Fibroblast of skin of abdomen (primary cell): ENCODE measurements around the gene MARCHF3.
"Not testable (repeated sequence)": the region's sequence is repeated elsewhere in the genome, so short reads cannot be mapped to it uniquely, and the experiment has no call there.

Source experiments
- DNase-seq: peaks from one replicate; pipeline ENCODE4 v3.0.0-alpha.2; 2013

Gene MARCHF3

GRCh38 chr5:126871441-126871840, 158.9 kb downstream of the MARCHF3 start:
- no peak for DNase-seq

DNA sequence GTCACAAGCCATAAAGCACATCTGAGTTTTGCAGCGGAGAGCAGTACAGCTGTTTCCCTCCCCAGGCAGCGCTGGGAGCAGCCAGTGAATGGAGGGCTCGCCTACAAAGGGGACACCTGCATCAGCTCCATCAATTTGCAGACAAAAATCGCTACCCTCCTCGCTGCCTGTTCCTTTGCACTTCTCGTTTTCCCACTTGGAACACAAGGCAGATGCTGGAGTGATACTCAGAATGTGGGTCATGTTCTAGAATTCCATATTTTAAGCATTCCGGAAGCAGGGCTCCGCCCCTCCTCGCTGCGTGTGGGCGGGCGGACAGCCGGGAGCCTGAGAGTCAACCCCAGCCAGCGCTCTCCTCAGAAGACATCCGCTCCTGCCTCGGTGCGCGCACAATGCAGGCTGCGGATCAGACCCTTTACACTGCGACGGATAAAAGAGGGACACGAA, 161.3 kb downstream of the MARCHF3 start:
- peak; percentile 48 for DNase-seq

DNA sequence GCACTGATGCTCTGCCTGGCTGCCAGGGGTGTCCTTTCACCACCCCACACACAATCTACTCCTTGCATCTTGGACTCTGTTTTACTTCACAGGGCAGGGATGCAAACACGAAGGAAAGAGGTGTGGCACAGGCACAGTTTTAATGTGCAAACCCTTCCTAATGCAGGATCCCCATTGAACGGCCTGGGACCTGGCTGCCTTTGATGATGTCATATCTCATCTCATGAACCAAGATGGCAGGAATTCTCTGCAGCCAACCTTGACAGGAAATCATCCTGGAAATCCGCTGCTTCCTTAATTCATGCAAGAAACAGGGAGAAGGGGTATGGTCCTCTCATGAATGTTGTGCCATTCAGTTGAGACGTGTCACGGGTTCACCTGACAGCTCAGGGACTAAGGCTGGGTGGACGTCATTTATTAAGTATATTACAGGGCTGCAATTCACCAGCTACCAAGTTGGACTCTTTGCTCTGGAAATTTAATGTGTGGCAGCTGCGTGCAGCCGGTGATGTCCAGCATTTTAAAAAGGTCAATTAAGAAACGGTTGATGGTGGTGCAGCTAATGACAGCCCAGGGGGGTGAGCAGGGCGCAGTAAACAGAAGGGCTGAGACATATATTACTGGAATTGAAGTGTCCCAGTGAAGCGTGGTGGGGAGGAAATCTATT, 161.9 kb downstream of the MARCHF3 start:
- DNase-seq: no peak

GRCh38 chr5:126866851-126867636, 163.3 kb downstream of the MARCHF3 start:
- DNase-seq: no peak

DNA sequence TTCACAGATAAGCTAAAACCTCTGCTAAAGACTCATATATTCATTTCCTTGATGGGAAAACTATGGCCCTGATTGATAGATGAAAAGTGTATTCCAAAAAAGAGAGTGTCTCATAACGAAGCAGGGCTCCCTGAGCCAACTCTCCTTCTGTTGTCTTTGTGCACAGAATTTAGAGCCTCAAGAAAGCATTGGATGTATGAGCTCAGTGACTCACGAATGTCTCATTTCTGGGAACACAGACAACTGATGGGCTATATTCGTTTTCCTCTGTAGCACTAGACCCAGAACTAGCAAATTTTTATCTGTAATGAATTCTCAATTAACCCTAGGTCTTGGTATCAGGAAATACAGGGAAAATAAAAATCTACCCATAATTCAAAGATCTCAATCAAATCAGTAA, 165.1 kb downstream of the MARCHF3 start:
- peak; percentile 81 for DNase-seq

DNA sequence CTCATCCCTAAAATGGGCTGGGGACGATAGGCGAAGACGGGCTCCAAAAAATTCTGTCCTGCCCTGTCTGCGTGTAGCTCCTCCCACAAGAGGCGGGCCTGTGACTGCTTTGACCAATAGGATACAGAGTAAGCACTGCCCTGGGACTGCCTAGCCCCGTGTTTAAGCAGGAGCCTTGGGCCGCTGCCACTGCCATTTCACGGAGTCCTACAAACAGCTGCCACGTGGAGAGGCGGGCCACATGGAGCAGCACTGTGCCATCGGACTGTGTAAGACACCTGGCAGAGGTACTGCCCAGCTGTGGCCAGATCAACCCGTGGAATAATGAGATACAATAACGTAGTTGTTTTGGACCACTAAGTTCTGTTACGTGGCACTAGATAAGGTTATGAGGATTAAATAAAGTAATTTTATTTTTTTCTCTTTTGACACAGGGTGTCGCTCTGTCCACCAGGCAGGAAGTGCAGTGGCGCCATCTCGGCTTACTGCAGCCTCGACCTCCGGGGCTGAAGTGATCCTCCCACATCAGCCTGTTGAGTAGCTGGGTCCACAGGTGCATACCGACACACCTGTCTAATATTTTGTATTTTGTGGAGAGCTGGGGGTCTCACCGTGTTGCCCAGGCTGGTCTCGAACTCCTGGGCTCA, 166.2 kb downstream of the MARCHF3 start:
- no peak for DNase-seq

DNA sequence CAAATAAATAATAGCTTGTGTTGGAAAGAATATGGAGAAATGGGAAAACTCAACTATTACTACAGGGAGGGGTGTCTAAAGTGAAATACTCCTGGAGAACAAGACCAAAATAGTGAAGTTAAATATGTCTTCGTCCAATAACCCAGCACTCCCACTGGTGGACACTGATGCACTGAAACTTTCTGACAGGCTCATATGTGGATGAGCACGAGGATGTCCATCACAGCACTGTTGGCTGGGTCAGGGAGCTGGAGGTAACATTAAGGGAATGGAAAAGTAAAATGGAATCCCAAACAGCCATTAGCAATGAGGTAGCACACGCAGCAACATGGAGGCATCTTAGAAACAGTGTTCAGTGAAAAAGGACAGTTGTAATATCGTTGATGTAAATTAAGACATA, 167.0 kb downstream of the MARCHF3 start:
- no peak for DNase-seq

GRCh38 chr5:126858441-126858840, 171.9 kb downstream of the MARCHF3 start:
- DNase-seq: no peak

DNA sequence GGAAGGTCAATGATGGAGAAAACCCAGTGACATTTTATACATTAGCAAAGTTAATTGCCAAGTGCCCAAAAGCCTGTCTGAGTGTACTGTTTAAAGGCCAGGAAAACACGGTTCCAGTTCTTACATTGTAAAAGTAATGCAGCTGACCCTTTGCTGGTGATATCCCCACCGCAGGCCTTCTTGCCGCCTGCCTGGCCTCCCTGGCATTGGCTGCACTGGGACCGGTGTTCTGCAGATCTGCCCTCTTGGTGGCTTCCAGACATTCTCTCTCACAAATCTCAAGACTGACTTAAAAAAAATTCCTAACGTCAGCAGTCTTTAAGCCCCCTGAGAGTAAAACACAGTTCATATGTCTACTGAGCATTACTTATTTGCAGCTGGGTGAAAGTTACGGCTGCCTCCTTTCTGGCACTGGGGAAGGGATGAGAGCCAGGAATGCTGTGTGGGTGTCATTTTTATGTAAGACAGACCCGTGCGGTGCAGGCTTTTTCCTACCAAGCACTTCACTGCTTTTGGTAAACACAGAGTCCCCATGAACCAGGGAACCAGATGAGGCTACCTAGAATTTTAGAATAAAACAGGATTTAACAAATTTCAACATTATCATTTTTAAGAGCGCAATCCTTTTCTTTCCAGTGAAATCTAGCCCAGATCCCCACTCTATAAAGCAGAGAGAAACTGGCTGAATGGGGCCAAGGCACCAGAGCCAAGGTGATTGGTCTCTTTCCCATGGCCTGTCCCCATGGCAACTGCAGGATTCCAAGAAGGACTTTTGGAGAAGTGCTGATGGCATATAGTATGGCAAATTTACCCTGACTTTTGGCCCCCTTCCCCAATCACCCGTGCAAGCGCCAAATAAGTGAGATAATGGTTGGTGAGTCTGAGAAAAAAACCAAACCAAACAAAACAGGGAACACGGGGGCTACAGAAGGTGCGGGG, 172.6 kb downstream of the MARCHF3 start:
- DNase-seq: peak; percentile 60

DNA sequence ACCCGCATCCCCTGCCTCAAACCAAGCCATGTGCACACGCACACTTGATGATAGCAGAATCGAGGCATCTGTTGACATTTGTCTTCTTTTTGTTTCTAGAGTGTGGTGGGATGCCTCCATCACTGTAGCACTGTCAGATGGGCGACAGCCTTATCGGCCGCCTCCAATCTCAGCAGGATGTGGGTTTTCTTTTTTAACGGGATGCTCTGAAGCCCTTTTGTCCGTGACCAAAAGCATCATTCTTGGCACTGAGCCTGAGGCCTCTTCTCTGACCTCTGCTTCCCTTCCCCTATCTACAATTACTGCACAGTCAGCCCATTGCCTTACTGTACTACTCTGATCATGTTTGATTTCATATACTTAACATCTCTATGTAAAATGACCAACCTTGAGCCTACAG, 175.1 kb downstream of the MARCHF3 start:
- DNase-seq: no peak

- no peak for DNase-seq
Observed at GRCh38 chr5:126854526-126855110, 175.7 kb downstream of the MARCHF3 start.

- DNase-seq: not testable (repeated sequence)
Observed at GRCh38 chr5:126853541-126854307, 176.6 kb downstream of the MARCHF3 start.

GRCh38 chr5:126852841-126853271, 177.5 kb downstream of the MARCHF3 start:
- no peak for DNase-seq

DNA sequence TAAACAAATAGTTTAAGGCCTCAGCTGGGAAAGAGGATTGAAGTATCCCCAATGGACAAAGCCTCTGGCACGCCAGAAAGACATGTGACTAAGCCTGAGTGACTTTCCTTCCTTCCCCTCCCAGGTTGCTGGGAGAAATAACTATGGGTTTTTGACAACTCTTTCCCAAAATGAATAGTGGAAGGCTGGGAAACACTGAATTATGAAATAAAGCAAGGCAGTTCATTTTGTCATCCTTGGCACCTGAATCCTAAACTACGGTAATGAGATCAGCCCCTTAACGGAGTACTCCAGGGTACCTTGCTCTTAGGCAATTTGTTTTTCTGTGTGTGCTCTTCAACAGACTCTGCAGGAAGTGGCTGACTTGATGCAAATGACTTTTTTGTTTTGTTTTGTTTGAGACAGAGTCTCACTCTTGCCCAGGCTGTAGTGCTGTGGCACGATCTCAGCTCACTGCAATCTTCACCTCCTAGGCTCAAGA, 178.2 kb downstream of the MARCHF3 start:
- DNase-seq: no peak

DNA sequence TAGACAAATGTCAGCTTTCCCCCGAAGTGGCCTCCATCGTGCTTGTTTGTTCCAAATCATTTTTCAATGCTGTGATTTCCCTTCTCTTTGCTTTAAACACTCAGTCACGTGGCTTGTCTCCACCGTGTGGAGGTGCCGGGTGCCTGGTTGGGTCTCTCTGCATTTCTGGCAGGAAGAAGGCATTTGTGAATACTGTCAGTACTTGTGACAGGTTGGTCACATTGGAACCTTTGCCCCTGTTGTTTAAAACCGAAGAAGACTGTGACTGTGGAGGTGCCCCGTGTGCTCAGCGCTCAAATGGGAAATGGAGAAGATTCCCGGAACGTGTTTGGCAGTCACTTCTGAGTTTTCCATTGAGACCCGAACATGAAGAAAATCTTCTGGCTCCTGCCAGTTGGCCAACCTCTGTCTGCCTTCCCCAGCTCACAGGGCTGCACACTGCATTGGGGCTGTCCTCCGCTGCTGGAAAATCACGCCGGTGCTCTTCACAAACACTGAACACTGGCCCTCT, 178.8 kb downstream of the MARCHF3 start:
- no peak for DNase-seq

GRCh38 chr5:126849101-126849678, 181.2 kb downstream of the MARCHF3 start:
- no peak for DNase-seq

DNA sequence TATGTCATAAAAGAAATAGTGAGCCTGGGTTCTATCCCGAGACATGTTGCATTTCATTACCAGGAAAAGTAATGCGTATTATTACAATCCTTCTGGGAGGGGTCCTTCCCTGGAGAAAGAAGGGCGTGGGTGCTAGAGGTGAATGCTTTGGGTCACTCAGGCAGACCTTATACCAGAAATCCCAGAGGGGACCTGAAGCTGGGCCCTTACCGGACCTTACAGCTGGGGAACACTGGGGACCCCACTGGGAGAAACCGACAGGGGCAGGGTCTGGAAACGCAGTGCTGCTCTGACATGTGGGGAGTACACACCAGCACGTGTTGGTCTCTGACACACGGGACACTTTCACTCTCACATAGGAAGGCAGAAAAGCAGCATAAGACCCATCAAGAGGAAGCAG, 182.1 kb downstream of the MARCHF3 start:
- no peak for DNase-seq

- no peak for DNase-seq
Observed at GRCh38 chr5:126847826-126848251, 182.5 kb downstream of the MARCHF3 start.

GRCh38 chr5:126847456-126847820, 182.9 kb downstream of the MARCHF3 start:
- DNase-seq: no peak

- DNase-seq: no peak
Observed at GRCh38 chr5:126846744-126847455, 183.5 kb downstream of the MARCHF3 start.
